Activated CD4-positive, alpha-beta T cell treated with anti-CD3 and anti-CD28 coated beads, Interleukin-2, amount 10 ng/mL, durations not matched to agents 24 days and 14 days (primary cell): ENCODE data around the gene ZCCHC17. TPM values are rescaled to one million over a fixed set of nuclear protein-coding genes. Genes with fewer than 3 reads are reported as not detected.
A peak's percentile ranks its signal among the peaks of the same experiment; 100 is the strongest.
"Not testable (repeated sequence)": the region's sequence is repeated elsewhere in the genome, so short reads cannot be mapped to it uniquely, and the experiment has no call there.

Source experiments
- DNase-seq: peaks from one replicate; pipeline ENCODE4 v3.0.0; 2022
- H3K27ac Mint-ChIP-seq: one replicate; pipeline ENCODE4 v1.8.0; 2022; ENCODE audit warnings: mild to moderate bottlenecking, mixed read lengths
- H3K27me3 Mint-ChIP-seq: one replicate; pipeline ENCODE4 v1.8.0; 2022; ENCODE audit warnings: mixed read lengths
- H3K36me3 Mint-ChIP-seq: one replicate; pipeline ENCODE4 v1.8.0; 2022; ENCODE audit warnings: low read depth, mild to moderate bottlenecking, mixed read lengths
- H3K4me1 Mint-ChIP-seq: one replicate; pipeline ENCODE4 v1.8.0; 2021; ENCODE audit warnings: mixed read lengths
- H3K4me3 Mint-ChIP-seq: one replicate; pipeline ENCODE4 v1.8.0; 2022; ENCODE audit warnings: mild to moderate bottlenecking, moderate library complexity, mixed read lengths
- H3K9me3 Mint-ChIP-seq: one replicate; pipeline ENCODE4 v1.8.0; 2021; ENCODE audit warnings: mixed read lengths
- intact Hi-C: fragments of 100-400 bp; cut with micrococcal nuclease; formaldehyde crosslinking; loops from one replicate; pipeline ENCODE4 v1.15.1; 2023
- total RNA-seq: library from RNA; stranded (reverse); gene quantifications from 2 replicates; pipeline ENCODE4 v1.2.3, GENCODE V29; 2022

ZCCHC17 gene, protein sequence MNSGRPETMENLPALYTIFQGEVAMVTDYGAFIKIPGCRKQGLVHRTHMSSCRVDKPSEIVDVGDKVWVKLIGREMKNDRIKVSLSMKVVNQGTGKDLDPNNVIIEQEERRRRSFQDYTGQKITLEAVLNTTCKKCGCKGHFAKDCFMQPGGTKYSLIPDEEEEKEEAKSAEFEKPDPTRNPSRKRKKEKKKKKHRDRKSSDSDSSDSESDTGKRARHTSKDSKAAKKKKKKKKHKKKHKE
- 25.5 and 26.2 TPM in 2 replicates for total RNA-seq

DNA sequence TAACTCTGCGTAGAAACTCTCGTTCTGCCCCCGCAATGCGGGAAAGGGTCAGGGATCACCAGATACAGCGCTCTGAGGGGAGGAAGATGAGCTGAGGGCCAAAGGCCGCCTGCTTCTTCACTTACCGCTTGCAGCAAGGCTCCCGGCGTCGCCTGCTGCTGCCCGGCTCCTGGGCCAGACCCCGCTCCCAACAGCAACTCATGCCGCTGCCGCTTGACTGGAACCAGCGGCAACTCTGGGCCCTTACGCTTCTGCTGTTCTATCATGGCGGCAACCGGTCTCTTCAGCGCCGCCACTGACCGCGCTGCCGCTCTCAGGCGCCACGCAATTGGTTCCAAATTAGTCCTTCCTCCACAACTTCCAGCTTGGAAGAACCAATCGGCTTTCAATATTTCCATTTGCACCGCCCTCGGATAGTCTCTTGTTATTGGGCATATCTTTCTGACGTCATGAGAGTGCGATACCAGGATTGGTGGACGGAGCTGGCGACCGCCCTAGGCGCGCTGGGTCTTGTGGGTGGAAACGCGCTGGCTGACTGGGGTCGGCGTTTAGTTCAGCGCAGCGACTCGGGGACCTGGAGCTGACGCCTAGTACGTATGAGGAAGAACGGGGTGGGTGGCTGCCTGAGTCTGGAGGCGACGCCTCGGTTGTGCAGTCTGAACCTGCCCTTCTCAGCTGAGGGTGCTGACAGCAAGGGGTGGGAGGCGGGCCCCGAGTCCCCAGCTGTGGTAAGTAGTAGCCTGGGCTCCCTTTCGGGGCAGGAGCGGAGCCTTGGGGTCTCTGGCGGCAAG is at the start of gene ZCCHC17, which contains the start of gene SNRNP40:
TSS of gene ZCCHC17 (plus strand) at position 547 of the 791 bp plus-strand sequence. CDS start 13,067 bp downstream, outside the sequence.
TSS of gene SNRNP40 (minus strand) at position 303 of the 791 bp plus-strand sequence. CDS start at position 266, 37 bp downstream.
- peaks cover 26% of the 10 kb centered on the region for H3K4me1 Mint-ChIP-seq
- no peak within 1 kb of the TSS for H3K4me3 Mint-ChIP-seq
- H3K9me3 Mint-ChIP-seq = no peaks in the 10 kb centered on the region
- H3K27me3 Mint-ChIP-seq = no peaks in the 10 kb centered on the region
- peaks cover 28% of the 10 kb centered on the region for H3K36me3 Mint-ChIP-seq
- peak; percentile 98 for DNase-seq
- H3K27ac Mint-ChIP-seq = no peak within 1 kb of the TSS
- intact Hi-C loops = loop anchor here (1.0 to 10.0 kb wide), 2 partner anchors 232 to 349 kb away; partner anchors contain the start of gene PUM1

DNA sequence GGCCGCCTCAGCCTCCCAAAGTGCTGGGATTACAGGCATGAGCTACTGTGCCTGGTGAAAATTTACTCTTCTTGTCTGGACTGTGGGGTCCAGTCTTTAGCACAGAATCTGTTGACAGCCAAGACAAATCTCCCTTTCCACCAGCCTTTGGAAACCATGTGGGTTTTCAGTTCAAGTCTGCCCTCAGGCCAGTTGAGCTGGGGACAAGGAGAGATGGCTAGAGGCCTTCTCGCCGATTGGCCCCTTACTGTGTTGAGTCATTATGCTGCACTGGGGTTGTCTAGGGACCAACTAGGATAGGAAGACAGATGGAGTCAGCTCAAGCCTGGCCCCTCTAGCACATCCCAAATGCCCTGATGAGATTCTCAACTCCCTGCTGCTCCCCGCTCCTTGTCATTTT is 48.6 kb upstream of the ZCCHC17 start:
- Mint-ChIP-seq H3K27me3 (peaks cover 2% of the 10 kb centered on the region), H3K4me1 (no peaks in the 10 kb centered on the region), H3K9me3 (no peaks in the 10 kb centered on the region), H3K36me3 (no peaks in the 10 kb centered on the region), H3K27ac (no peak overlapping the region), H3K4me3 (no peak overlapping the region)
- intact Hi-C loops = no loop called here
- no peak for DNase-seq

DNA sequence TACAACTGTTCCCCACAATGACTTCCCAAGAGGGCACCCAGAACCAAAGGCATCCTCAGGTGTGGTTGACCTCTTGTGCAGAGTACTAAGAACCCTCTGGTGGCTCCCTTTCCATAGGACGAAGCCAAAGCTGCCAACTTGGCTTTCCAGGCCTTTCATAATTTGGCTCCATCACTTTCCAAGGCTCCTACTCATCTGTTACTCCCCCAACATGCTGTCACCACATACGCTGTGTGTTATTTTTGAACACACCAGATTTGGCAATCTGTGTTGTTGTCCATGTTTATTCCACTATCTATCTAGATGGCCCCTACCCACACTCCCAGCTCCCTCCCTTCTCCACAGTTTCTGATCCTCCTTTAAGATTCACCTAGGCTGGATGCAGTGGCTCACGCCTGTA is 47.0 kb upstream of the ZCCHC17 start:
- H3K27me3 Mint-ChIP-seq = no peaks in the 10 kb centered on the region
- no peaks in the 10 kb centered on the region for H3K4me1 Mint-ChIP-seq
- H3K9me3 Mint-ChIP-seq = no peaks in the 10 kb centered on the region
- intact Hi-C loops = no loop called here
- no peak overlapping the region for H3K27ac Mint-ChIP-seq
- no peak overlapping the region for H3K4me3 Mint-ChIP-seq
- DNase-seq = no peak
- no peaks in the 10 kb centered on the region for H3K36me3 Mint-ChIP-seq

DNA sequence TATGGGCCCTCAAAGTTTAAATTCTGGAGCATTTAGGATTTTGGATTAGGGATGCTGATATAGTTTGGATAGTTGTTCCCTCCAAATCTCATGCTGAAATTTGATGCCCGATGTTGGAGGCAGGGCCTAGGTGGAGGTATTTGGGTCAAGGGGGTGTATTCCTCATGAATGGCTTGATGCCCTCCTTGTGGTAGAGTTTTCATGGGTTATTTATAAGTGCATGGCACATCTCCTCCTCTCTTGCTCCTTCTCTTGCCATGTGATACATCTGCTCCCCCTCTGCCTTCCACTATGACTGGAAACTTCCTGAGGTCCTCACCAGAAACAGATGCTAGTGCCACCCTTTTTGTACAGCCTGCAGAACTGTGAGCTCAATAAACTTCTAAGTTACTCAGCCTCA is 39.6 kb upstream of the ZCCHC17 start:
- H3K36me3 Mint-ChIP-seq = peaks cover 38% of the 10 kb centered on the region
- no peak overlapping the region for H3K4me3 Mint-ChIP-seq
- intact Hi-C loops = no loop called here
- H3K9me3 Mint-ChIP-seq = no peaks in the 10 kb centered on the region
- no peaks in the 10 kb centered on the region for H3K4me1 Mint-ChIP-seq
- no peaks in the 10 kb centered on the region for H3K27me3 Mint-ChIP-seq
- no peak overlapping the region for H3K27ac Mint-ChIP-seq
- no peak for DNase-seq

DNA sequence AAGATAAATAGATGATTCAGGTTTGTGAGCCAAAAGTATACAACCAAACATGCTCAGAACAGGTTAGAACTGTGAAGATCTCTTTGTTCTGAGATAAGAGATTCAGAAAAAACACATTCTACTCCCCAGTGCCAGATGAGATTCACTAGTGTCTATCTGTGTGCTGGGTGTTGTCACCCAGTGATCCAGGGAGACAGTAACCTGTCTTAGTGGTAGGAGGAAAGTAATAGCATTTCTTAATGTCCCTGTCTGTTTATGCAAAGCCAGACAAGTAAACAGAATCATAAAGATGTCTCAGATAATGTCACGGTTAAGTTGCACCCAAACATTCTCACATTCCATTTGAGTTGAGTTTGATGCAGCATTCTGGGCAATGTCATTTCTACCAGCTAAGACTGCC is 38.3 kb upstream of the ZCCHC17 start:
- no peak overlapping the region for H3K4me3 Mint-ChIP-seq
- intact Hi-C loops = no loop called here
- no peak overlapping the region for H3K27ac Mint-ChIP-seq
- peaks cover 42% of the 10 kb centered on the region for H3K36me3 Mint-ChIP-seq
- DNase-seq = no peak
- H3K4me1 Mint-ChIP-seq = no peaks in the 10 kb centered on the region
- no peaks in the 10 kb centered on the region for H3K9me3 Mint-ChIP-seq
- no peaks in the 10 kb centered on the region for H3K27me3 Mint-ChIP-seq

DNA sequence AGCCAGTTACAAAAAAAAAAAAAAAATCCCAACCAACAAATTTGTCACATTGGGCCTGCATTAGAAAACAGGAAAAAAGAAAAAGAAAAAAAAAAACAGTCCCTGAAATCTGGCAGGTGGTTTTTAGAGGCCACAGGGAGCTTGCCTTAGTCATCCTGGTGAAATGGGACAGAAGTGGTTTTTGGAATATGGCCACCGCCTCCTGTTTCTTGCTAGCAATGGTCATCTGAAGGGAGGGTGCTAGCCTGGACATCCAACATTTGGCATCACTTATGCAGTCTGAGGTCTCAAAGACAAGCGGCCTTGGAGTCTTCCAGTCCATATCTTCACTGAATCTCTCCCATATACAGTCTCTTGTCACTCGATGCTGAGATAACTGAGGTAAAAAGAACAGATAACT is 37.1 kb upstream of the ZCCHC17 start:
- no peak for DNase-seq
- intact Hi-C loops = no loop called here
- Mint-ChIP-seq H3K36me3 (peaks cover 50% of the 10 kb centered on the region), H3K27ac (no peak overlapping the region), H3K4me3 (no peak overlapping the region), H3K4me1 (no peaks in the 10 kb centered on the region), H3K9me3 (no peaks in the 10 kb centered on the region), H3K27me3 (no peaks in the 10 kb centered on the region)

DNA sequence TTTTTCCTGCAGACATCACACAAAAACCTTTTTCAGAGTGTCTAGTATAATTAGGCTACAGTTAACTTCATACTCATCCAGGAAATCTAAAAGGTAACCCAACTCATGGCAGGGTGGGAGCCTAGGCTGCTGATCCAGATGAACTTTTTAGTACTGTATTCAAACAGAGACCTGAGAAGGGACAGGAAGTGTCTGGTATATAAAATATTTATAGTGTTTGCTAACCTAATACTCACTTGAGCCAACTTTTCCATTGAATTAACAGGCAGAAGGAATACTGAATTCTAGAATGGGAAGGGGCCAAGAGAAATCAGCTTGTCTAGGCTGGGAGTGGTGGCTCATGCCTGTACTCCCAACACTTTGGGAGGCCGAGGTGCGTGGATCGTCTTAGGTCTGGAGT is 34.9 kb upstream of the ZCCHC17 start:
- Mint-ChIP-seq H3K4me3 (no peak overlapping the region), H3K27me3 (no peaks in the 10 kb centered on the region), H3K27ac (no peak overlapping the region), H3K9me3 (no peaks in the 10 kb centered on the region), H3K4me1 (no peaks in the 10 kb centered on the region), H3K36me3 (peaks cover 63% of the 10 kb centered on the region)
- DNase-seq = no peak
- intact Hi-C loops = no loop called here

DNA sequence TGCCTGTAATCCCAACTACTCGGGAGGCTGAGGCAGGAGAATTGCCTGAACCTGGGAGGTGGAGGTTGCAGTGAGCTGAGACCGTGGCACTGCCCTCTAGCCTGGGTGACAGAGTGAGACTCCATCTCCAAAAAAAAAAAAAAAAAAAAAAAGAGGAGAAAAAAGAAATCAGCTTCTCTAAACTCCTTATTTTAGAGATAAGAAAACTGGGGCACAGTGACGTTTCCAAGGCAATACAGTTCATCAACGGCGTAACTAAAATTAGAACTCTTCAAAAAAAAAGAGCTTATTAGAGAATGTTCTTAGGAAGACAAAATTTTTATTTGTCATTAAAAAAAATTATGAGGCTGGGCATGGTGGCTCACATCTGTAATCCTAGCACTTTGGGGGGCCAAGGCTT is 34.4 kb upstream of the ZCCHC17 start:
- H3K27me3 Mint-ChIP-seq, H3K27ac Mint-ChIP-seq, H3K4me1 Mint-ChIP-seq, H3K4me3 Mint-ChIP-seq, intact Hi-C loops, DNase-seq, H3K9me3 Mint-ChIP-seq: not testable (repeated sequence)
- peaks cover 62% of the 10 kb centered on the region for H3K36me3 Mint-ChIP-seq

DNA sequence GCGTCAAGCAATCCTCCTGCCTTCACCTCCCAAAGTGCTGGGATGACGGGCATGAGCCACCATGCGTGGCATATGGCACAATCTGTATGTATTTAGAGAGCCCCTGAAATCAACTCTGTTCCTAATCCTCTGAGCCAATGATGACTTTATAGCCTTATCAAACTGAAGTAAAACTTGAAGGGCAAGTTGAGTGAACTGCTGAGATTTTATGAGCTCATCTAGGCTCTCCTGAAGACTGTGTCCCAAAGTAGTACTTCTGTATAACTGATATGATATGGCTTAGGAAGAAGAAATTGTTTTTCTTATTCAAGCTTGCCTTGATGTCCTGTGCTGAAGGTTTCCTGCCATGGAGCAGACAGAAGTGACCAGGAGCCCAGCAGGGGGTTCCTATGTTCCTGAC is 33.4 kb upstream of the ZCCHC17 start:
- Mint-ChIP-seq H3K4me1 (no peaks in the 10 kb centered on the region), H3K9me3 (no peaks in the 10 kb centered on the region), H3K27me3 (no peaks in the 10 kb centered on the region), H3K36me3 (peaks cover 57% of the 10 kb centered on the region), H3K27ac (no peak overlapping the region), H3K4me3 (no peak overlapping the region)
- intact Hi-C loops = no loop called here
- no peak for DNase-seq

DNA sequence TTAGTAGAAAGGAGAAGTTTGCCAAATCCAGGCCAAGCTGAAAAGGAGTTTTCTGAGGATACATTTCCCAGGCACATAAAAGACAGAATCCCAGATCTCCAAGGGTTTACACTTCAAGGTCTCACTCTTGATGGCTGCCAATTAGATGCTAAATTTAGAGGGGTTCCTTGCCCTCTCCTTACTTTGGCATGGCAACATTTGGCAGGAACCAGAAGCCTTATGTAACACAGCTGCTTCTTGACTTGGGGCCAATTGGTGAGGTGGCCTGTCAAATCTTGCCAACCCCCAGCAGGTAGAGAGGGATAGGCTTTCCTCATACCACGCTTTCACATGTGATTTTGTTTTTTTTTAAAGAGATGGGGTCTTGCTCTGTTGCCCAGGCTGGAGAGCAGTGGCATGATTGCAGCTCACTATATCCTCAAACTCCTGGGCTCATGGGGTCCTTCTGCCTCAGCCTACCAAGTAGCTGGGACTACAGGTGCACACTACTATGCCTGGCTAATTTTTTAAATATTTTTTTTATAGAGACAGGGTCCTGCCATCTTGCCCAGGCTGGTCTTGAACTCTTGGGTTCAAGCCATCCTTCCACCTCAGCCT is 31.9 kb upstream of the ZCCHC17 start:
- H3K9me3 Mint-ChIP-seq = no peaks in the 10 kb centered on the region
- H3K4me1 Mint-ChIP-seq = no peaks in the 10 kb centered on the region
- intact Hi-C loops = no loop called here
- H3K27me3 Mint-ChIP-seq = no peaks in the 10 kb centered on the region
- DNase-seq = no peak
- peaks cover 56% of the 10 kb centered on the region for H3K36me3 Mint-ChIP-seq
- no peak overlapping the region for H3K27ac Mint-ChIP-seq
- H3K4me3 Mint-ChIP-seq = no peak overlapping the region

DNA sequence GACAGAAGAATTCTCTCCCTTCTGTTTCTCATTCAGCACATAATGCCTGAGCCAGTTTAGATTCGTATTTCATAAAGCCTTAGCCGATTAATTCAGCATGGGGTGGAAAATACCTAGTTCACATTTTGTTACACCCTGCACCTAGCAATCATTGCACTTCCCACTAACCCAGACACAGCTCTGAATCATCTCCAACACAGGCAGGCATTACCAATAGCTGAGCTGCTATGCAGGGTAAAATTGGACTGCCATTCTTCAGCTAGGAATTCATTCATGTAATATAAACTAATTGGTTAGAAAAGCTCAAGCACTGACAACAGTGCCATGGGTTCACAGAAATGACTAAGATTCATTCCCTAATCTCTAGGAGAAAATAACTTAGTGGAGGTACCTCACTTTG is 30.3 kb upstream of the ZCCHC17 start:
- peaks cover 57% of the 10 kb centered on the region for H3K36me3 Mint-ChIP-seq
- intact Hi-C loops = no loop called here
- no peak overlapping the region for H3K27ac Mint-ChIP-seq
- no peak for DNase-seq
- no peak overlapping the region for H3K4me3 Mint-ChIP-seq
- no peaks in the 10 kb centered on the region for H3K4me1 Mint-ChIP-seq
- no peaks in the 10 kb centered on the region for H3K9me3 Mint-ChIP-seq
- no peaks in the 10 kb centered on the region for H3K27me3 Mint-ChIP-seq

DNA sequence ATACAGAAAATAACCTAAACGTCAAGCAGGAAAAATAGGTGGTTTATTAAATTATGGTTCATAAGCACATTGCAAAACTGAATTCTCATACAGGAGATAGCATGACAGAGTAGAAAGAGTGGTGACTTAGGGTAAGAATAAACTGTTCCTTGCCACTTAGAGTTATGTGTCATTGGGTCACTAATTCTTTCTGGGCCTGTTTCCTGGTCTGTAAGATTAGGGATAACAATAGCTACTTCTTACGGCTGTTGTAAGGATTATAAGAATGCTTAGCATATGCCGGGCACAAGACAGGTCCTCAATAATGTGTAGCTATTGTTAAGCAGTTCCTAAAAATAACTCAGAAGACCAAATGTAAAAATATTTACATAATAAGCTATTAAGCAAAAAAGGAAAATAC is 24.5 kb upstream of the ZCCHC17 start:
- no peaks in the 10 kb centered on the region for H3K27me3 Mint-ChIP-seq
- intact Hi-C loops = no loop called here
- H3K9me3 Mint-ChIP-seq = no peaks in the 10 kb centered on the region
- no peak overlapping the region for H3K27ac Mint-ChIP-seq
- H3K4me1 Mint-ChIP-seq = peaks cover 7% of the 10 kb centered on the region
- H3K36me3 Mint-ChIP-seq = peaks cover 55% of the 10 kb centered on the region
- H3K4me3 Mint-ChIP-seq = no peak overlapping the region
- DNase-seq = no peak

DNA sequence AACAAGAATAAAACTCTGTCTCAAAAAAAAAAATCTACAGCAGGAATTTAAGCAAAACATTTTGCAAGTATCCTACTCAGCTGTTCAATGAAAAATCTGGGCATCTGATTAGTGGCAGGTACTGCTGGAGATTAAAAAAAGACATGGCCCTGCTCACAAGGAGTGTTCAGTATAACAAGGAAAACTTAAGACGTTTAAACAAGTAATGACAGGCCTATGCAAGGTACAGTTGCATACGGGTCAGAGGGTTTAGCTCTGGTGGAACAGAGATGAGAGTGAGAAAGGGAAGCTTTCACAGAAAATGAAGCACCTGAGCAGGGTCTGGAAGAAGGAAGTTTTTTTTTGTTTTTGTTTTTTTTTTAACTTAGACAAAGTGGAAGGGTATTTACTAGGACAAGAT is 23.2 kb upstream of the ZCCHC17 start:
- Mint-ChIP-seq H3K4me3 (no peak overlapping the region), H3K4me1 (peaks cover 7% of the 10 kb centered on the region), H3K27ac (peak overlapping the region; percentile 37), H3K36me3 (peaks cover 55% of the 10 kb centered on the region), H3K27me3 (no peaks in the 10 kb centered on the region), H3K9me3 (no peaks in the 10 kb centered on the region)
- intact Hi-C loops = no loop called here
- DNase-seq = no peak

DNA sequence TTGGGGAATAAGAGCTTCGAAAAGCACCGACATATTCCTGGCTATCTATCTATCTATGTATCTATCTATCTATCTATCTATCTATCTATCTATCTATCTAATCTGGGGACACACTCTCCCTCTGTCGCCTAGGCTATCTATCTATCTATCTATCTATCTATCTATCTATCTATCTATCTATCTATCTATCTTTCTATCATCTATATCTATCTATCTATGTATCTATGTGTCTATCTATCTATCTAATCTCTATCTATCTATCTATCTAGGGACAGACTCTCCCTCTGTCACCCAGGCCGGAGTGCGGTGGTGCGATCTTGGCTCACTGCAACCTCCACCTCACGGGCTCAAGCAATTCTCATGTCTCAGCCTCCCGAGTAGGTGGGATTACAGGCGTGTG is 14.4 kb upstream of the ZCCHC17 start:
- H3K9me3 Mint-ChIP-seq, H3K27me3 Mint-ChIP-seq, H3K4me1 Mint-ChIP-seq, H3K27ac Mint-ChIP-seq, intact Hi-C loops, DNase-seq, H3K4me3 Mint-ChIP-seq: not testable (repeated sequence)
- H3K36me3 Mint-ChIP-seq = peaks cover 57% of the 10 kb centered on the region
